ENCODE measurements around the gene TRIM5. TPM values are rescaled to one million over a fixed set of nuclear protein-coding genes. Genes with fewer than 3 reads are reported as not detected.

The TRIM5 gene
- polyA plus RNA-seq, 4 donors = 6.5 to 22.0 (median 11.5) TPM

GRCh38 chr11:5705688-5706087, 20.8 kb upstream of the TRIM5 start:
- no peak overlapping the region for H3K27ac ChIP-seq (ENCODE audit: low read depth in 1 of 3, low read length in 2 of 3)
- H3K4me1 ChIP-seq (ENCODE audit: control insufficient read depth in 3 of 3, insufficient read depth in 2 of 3, low read depth in 1 of 3, low read length in 2 of 3) = no peaks in the 10 kb centered on the region
- no peak for DNase-seq
- no peaks in the 10 kb centered on the region for H3K9me3 ChIP-seq (ENCODE audit: control insufficient read depth in 2 of 2, insufficient read depth in 1 of 2, low read depth in 1 of 2, low read length in 1 of 2)
- H3K36me3 ChIP-seq (ENCODE audit: control insufficient read depth in 3 of 3, insufficient read depth in 2 of 3, low read depth in 1 of 3, low read length in 3 of 3) = peaks cover 0 to 13% (median 5%) of the 10 kb centered on the region in 3 donors
- no peaks in the 10 kb centered on the region for H3K27me3 ChIP-seq (ENCODE audit: control insufficient read depth in 3 of 3, insufficient read depth in 3 of 3, low read length in 3 of 3)
- FAIRE-seq = no peak
- 80 to 95% (median 94%) methylated on average over 4 of the region's 4 CpGs for WGBS, 3 donors
- H3K4me3 ChIP-seq (ENCODE audit: low read depth in 1 of 3, low read length in 3 of 3) = no peak overlapping the region

GRCh38 chr11:5703741-5704536, 19.1 kb upstream of the TRIM5 start:
- Histone ChIP-seq H3K27ac (ENCODE audit: low read depth in 1 of 3, low read length in 2 of 3) (no peak overlapping the region), H3K4me1 (ENCODE audit: control insufficient read depth in 3 of 3, insufficient read depth in 2 of 3, low read depth in 1 of 3, low read length in 2 of 3) (no peaks in the 10 kb centered on the region), H3K4me3 (ENCODE audit: low read depth in 1 of 3, low read length in 3 of 3) (no peak overlapping the region), H3K36me3 (ENCODE audit: control insufficient read depth in 3 of 3, insufficient read depth in 2 of 3, low read depth in 1 of 3, low read length in 3 of 3) (peaks cover 0 to 8% (median 4%) of the 10 kb centered on the region in 3 donors), H3K9me3 (ENCODE audit: control insufficient read depth in 2 of 2, insufficient read depth in 1 of 2, low read depth in 1 of 2, low read length in 1 of 2) (no peaks in the 10 kb centered on the region), H3K27me3 (ENCODE audit: control insufficient read depth in 3 of 3, insufficient read depth in 3 of 3, low read length in 3 of 3) (no peaks in the 10 kb centered on the region)
- FAIRE-seq = no peak
- WGBS, 3 donors = 71 to 83% (median 74%) methylated on average over 2 of the region's 2 CpGs
- DNase-seq = no peak

GRCh38 chr11:5701055-5701577, 16.2 kb upstream of the TRIM5 start:
- Histone ChIP-seq H3K27ac (ENCODE audit: low read depth in 1 of 3, low read length in 2 of 3) (no peak overlapping the region), H3K36me3 (ENCODE audit: control insufficient read depth in 3 of 3, insufficient read depth in 2 of 3, low read depth in 1 of 3, low read length in 3 of 3) (peaks cover 0 to 8% (median 2%) of the 10 kb centered on the region in 3 donors), H3K4me3 (ENCODE audit: low read depth in 1 of 3, low read length in 3 of 3) (no peak overlapping the region), H3K9me3 (ENCODE audit: control insufficient read depth in 2 of 2, insufficient read depth in 1 of 2, low read depth in 1 of 2, low read length in 1 of 2) (no peaks in the 10 kb centered on the region), H3K27me3 (ENCODE audit: control insufficient read depth in 3 of 3, insufficient read depth in 3 of 3, low read length in 3 of 3) (no peaks in the 10 kb centered on the region), H3K4me1 (ENCODE audit: control insufficient read depth in 3 of 3, insufficient read depth in 2 of 3, low read depth in 1 of 3, low read length in 2 of 3) (no peaks in the 10 kb centered on the region)
- WGBS, 3 donors = 58 to 67% (median 65%) methylated on average over 3 of the region's 3 CpGs
- FAIRE-seq (no peak), DNase-seq (no peak)

- H3K27ac ChIP-seq (ENCODE audit: low read depth in 1 of 3, low read length in 2 of 3) = no peak overlapping the region
- H3K4me1 ChIP-seq (ENCODE audit: control insufficient read depth in 3 of 3, insufficient read depth in 2 of 3, low read depth in 1 of 3, low read length in 2 of 3) = no peaks in the 10 kb centered on the region
- no peak for FAIRE-seq
- no peaks in the 10 kb centered on the region for H3K9me3 ChIP-seq (ENCODE audit: control insufficient read depth in 2 of 2, insufficient read depth in 1 of 2, low read depth in 1 of 2, low read length in 1 of 2)
- no peak for DNase-seq
- H3K27me3 ChIP-seq (ENCODE audit: control insufficient read depth in 3 of 3, insufficient read depth in 3 of 3, low read length in 3 of 3) = no peaks in the 10 kb centered on the region
- H3K4me3 ChIP-seq (ENCODE audit: low read depth in 1 of 3, low read length in 3 of 3) = no peak overlapping the region
- 82 to 92% (median 91%) methylated on average over 10 of the region's 10 CpGs for WGBS, 3 donors
- peaks cover 0 to 9% (median 2%) of the 10 kb centered on the region in 3 donors for H3K36me3 ChIP-seq (ENCODE audit: control insufficient read depth in 3 of 3, insufficient read depth in 2 of 3, low read depth in 1 of 3, low read length in 3 of 3)
Measured at GRCh38 chr11:5700421-5701054, 15.7 kb upstream of the TRIM5 start.

- 91 to 92% (median 92%) methylated on average over 7 of the region's 7 CpGs for WGBS, 3 donors
- DNase-seq = no peak
- no peak overlapping the region for H3K27ac ChIP-seq (ENCODE audit: low read depth in 1 of 3, low read length in 2 of 3)
- H3K4me3 ChIP-seq (ENCODE audit: low read depth in 1 of 3, low read length in 3 of 3) = no peak overlapping the region
- FAIRE-seq = no peak
- peaks cover 0 to 5% (median 0%) of the 10 kb centered on the region in 3 donors for H3K4me1 ChIP-seq (ENCODE audit: control insufficient read depth in 3 of 3, insufficient read depth in 2 of 3, low read depth in 1 of 3, low read length in 2 of 3)
- peaks cover 0 to 9% (median 2%) of the 10 kb centered on the region in 3 donors for H3K36me3 ChIP-seq (ENCODE audit: control insufficient read depth in 3 of 3, insufficient read depth in 2 of 3, low read depth in 1 of 3, low read length in 3 of 3)
- no peaks in the 10 kb centered on the region for H3K27me3 ChIP-seq (ENCODE audit: control insufficient read depth in 3 of 3, insufficient read depth in 3 of 3, low read length in 3 of 3)
- no peaks in the 10 kb centered on the region for H3K9me3 ChIP-seq (ENCODE audit: control insufficient read depth in 2 of 2, insufficient read depth in 1 of 2, low read depth in 1 of 2, low read length in 1 of 2)
Measured at GRCh38 chr11:5698281-5698680, 13.4 kb upstream of the TRIM5 start.

GRCh38 chr11:5696210-5696609, 11.3 kb upstream of the TRIM5 start:
- no peak for FAIRE-seq
- H3K36me3 ChIP-seq (ENCODE audit: control insufficient read depth in 3 of 3, insufficient read depth in 2 of 3, low read depth in 1 of 3, low read length in 3 of 3) = peaks cover 0 to 7% (median 2%) of the 10 kb centered on the region in 3 donors
- H3K4me1 ChIP-seq (ENCODE audit: control insufficient read depth in 3 of 3, insufficient read depth in 2 of 3, low read depth in 1 of 3, low read length in 2 of 3) = peaks cover 0 to 5% (median 0%) of the 10 kb centered on the region in 3 donors
- H3K27me3 ChIP-seq (ENCODE audit: control insufficient read depth in 3 of 3, insufficient read depth in 3 of 3, low read length in 3 of 3) = no peaks in the 10 kb centered on the region
- no peak for DNase-seq
- H3K27ac ChIP-seq (ENCODE audit: low read depth in 1 of 3, low read length in 2 of 3) = no peak overlapping the region
- 69 to 80% (median 71%) methylated on average over 2 of the region's 2 CpGs for WGBS, 3 donors
- H3K4me3 ChIP-seq (ENCODE audit: low read depth in 1 of 3, low read length in 3 of 3) = no peak overlapping the region
- H3K9me3 ChIP-seq (ENCODE audit: control insufficient read depth in 2 of 2, insufficient read depth in 1 of 2, low read depth in 1 of 2, low read length in 1 of 2) = no peaks in the 10 kb centered on the region

GRCh38 chr11:5695580-5695979, 10.7 kb upstream of the TRIM5 start:
- FAIRE-seq (no peak), DNase-seq (no peak)
- Histone ChIP-seq H3K27me3 (ENCODE audit: control insufficient read depth in 3 of 3, insufficient read depth in 3 of 3, low read length in 3 of 3) (no peaks in the 10 kb centered on the region), H3K4me1 (ENCODE audit: control insufficient read depth in 3 of 3, insufficient read depth in 2 of 3, low read depth in 1 of 3, low read length in 2 of 3) (peaks cover 0 to 5% (median 0%) of the 10 kb centered on the region in 3 donors), H3K4me3 (ENCODE audit: low read depth in 1 of 3, low read length in 3 of 3) (no peak overlapping the region), H3K27ac (ENCODE audit: low read depth in 1 of 3, low read length in 2 of 3) (no peak overlapping the region), H3K36me3 (ENCODE audit: control insufficient read depth in 3 of 3, insufficient read depth in 2 of 3, low read depth in 1 of 3, low read length in 3 of 3) (peaks cover 0 to 7% (median 2%) of the 10 kb centered on the region in 3 donors), H3K9me3 (ENCODE audit: control insufficient read depth in 2 of 2, insufficient read depth in 1 of 2, low read depth in 1 of 2, low read length in 1 of 2) (no peaks in the 10 kb centered on the region)
- WGBS, 3 donors = 77 to 89% (median 85%) methylated on average over 1 of the region's 1 CpG

- no peaks in the 10 kb centered on the region for H3K27me3 ChIP-seq (ENCODE audit: control insufficient read depth in 3 of 3, insufficient read depth in 3 of 3, low read length in 3 of 3)
- no peak for FAIRE-seq
- H3K9me3 ChIP-seq (ENCODE audit: control insufficient read depth in 2 of 2, insufficient read depth in 1 of 2, low read depth in 1 of 2, low read length in 1 of 2) = no peaks in the 10 kb centered on the region
- no peak for DNase-seq
- no peak overlapping the region for H3K4me3 ChIP-seq (ENCODE audit: low read depth in 1 of 3, low read length in 3 of 3)
- peaks cover 0 to 7% (median 2%) of the 10 kb centered on the region in 3 donors for H3K36me3 ChIP-seq (ENCODE audit: control insufficient read depth in 3 of 3, insufficient read depth in 2 of 3, low read depth in 1 of 3, low read length in 3 of 3)
- WGBS, 3 donors = 60 to 63% (median 60%) methylated on average over 1 of the region's 1 CpG
- H3K4me1 ChIP-seq (ENCODE audit: control insufficient read depth in 3 of 3, insufficient read depth in 2 of 3, low read depth in 1 of 3, low read length in 2 of 3) = peaks cover 0 to 5% (median 0%) of the 10 kb centered on the region in 3 donors
- no peak overlapping the region for H3K27ac ChIP-seq (ENCODE audit: low read depth in 1 of 3, low read length in 2 of 3)
Measured at GRCh38 chr11:5694642-5695041, 9.8 kb upstream of the TRIM5 start.
